DND-41 (cell line): ENCODE measurements around the gene LETM1.

Source experiments
- ATAC-seq: fragments of 200-7000 bp; cut with Tn5 transposase; 3 replicates; pipeline ENCODE4 v1.9.1; 2021; ENCODE audit warnings: low read depth; ENCODE audit not compliant: insufficient read depth
- DNase-seq: peaks from one replicate; pipeline ENCODE4 v3.0.0-alpha.2; 2020
- H2AFZ ChIP-seq: 2 replicates; pipeline ENCODE4 v1.6.0; 2012; ENCODE audit warnings: low read depth, low read length
- H3K27ac ChIP-seq: 2 replicates; pipeline ENCODE4 v1.5.1; 2012; ENCODE audit warnings: low read length, inconsistent platforms
- H3K27me3 ChIP-seq: fragments of 200-600 bp; sonication (generic); 2 replicates; pipeline ENCODE4 v1.6.0; 2012; ENCODE audit warnings: low read length, mild to moderate bottlenecking, inconsistent platforms; ENCODE audit not compliant: insufficient read depth, poor library complexity
- H3K36me3 ChIP-seq: 2 replicates; pipeline ENCODE4 v1.5.1; 2012; ENCODE audit warnings: low read length, inconsistent platforms; ENCODE audit not compliant: insufficient read depth
- H3K4me1 ChIP-seq: 2 replicates; pipeline ENCODE4 v1.5.1; 2012; ENCODE audit warnings: mild to moderate bottlenecking, low read length; ENCODE audit not compliant: insufficient read depth
- H3K4me2 ChIP-seq: 2 replicates; pipeline ENCODE4 v1.6.0; 2012; ENCODE audit warnings: mild to moderate bottlenecking, moderate library complexity, low read length, inconsistent platforms; ENCODE audit not compliant: insufficient read depth
- H3K4me3 ChIP-seq, 2 experiments: fragments of 200-600 bp in 1 of 2; shearing (Covaris generic) in 1 of 2; 2 replicates each; pipeline ENCODE4 v1.5.1; 2012 to 2016; ENCODE audit warnings: inconsistent platforms in 2 of 2, low read length in 2 of 2, mild to moderate bottlenecking in 2 of 2, low read depth in 1 of 2, moderate library complexity in 1 of 2
- H3K79me2 ChIP-seq: 2 replicates; pipeline ENCODE4 v1.6.0; 2012; ENCODE audit warnings: low read length, inconsistent platforms; ENCODE audit not compliant: insufficient read depth
- H3K9ac ChIP-seq: 2 replicates; pipeline ENCODE4 v1.6.0; 2012; ENCODE audit warnings: low read depth, mild to moderate bottlenecking, inconsistent platforms, low read length, moderate library complexity
- H3K9me3 ChIP-seq: 2 replicates; pipeline ENCODE4 v1.5.1; 2012; ENCODE audit warnings: low read length, moderate library complexity, mild to moderate bottlenecking, inconsistent platforms; ENCODE audit not compliant: insufficient read depth, severe bottlenecking
- H4K20me1 ChIP-seq: 2 replicates; pipeline ENCODE4 v1.6.0; 2012; ENCODE audit warnings: low read length; ENCODE audit not compliant: insufficient read depth
- EZH2 ChIP-seq: IDR thresholded peaks from 3 replicates; pipeline ENCODE4 v1.6.1; 2012; ENCODE audit warnings: borderline replicate concordance, low read depth, mild to moderate bottlenecking, moderate library complexity, low read length, inconsistent platforms; ENCODE audit not compliant: severe bottlenecking
- TF ChIP-seq, protein P1 (sequence below): IDR thresholded peaks from 2 replicates; pipeline ENCODE4 v1.5.1; 2012; ENCODE audit warnings: borderline replicate concordance, low read length, moderate library complexity, mild to moderate bottlenecking; ENCODE audit not compliant: poor library complexity, severe bottlenecking; ENCODE audit errors: extremely low read depth

LETM1 gene

DNA sequence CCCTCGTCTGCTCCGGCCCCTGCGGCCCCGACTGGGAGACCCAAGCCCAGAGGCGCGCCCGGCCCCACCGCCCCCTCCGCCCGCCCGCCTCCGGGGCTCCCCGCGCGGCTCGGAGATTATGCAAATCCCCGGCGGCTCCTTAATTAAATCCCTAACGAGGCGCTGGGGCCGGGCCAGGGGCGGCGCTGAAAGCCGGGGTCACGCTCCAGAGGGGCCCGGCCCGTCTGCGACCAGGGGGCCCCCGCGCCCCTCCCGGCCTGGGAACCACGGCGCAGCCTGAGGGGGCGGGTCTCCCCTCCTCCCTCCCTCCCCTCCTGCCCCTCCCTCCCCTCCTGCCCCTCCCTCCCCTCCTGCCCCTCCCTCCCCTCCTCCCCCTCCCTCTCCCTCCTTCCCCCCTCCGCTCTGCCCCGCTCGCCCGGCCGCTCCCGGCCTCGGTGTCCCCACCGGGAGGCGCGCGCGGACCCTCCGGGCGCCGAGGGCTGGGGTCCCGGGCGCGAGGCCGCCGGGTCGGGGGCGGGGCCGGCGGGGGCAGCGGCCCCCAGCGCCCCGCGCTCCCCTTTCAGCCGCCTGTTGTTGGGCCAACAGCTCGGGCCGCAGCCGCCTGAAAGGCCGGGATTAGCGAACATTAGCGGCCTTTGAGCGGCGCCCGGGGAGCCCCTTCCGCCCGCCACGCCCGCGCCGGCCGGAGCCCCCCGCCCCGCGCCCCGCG is 88.7 kb downstream of the LETM1 start:
- H3K4me1 ChIP-seq = no peaks in the 10 kb centered on the region
- H4K20me1 ChIP-seq = no peaks in the 10 kb centered on the region; the same call in 1 of the 2 replicates
- no peak overlapping the region for H3K27ac ChIP-seq
- no peak overlapping the region for H3K4me2 ChIP-seq
- no peaks in the 10 kb centered on the region for H3K36me3 ChIP-seq
- H3K9me3 ChIP-seq = no peaks in the 10 kb centered on the region
- H3K79me2 ChIP-seq = no peaks in the 10 kb centered on the region
- ATAC-seq (no peak), DNase-seq (no peak)
- no peak overlapping the region for H3K4me3 ChIP-seq
- no peak for TF ChIP-seq EZH2
- TF ChIP-seq, protein P1, sequence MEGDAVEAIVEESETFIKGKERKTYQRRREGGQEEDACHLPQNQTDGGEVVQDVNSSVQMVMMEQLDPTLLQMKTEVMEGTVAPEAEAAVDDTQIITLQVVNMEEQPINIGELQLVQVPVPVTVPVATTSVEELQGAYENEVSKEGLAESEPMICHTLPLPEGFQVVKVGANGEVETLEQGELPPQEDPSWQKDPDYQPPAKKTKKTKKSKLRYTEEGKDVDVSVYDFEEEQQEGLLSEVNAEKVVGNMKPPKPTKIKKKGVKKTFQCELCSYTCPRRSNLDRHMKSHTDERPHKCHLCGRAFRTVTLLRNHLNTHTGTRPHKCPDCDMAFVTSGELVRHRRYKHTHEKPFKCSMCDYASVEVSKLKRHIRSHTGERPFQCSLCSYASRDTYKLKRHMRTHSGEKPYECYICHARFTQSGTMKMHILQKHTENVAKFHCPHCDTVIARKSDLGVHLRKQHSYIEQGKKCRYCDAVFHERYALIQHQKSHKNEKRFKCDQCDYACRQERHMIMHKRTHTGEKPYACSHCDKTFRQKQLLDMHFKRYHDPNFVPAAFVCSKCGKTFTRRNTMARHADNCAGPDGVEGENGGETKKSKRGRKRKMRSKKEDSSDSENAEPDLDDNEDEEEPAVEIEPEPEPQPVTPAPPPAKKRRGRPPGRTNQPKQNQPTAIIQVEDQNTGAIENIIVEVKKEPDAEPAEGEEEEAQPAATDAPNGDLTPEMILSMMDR = no peak
- H2AFZ ChIP-seq = no peak overlapping the region
- H3K9ac ChIP-seq = no peak overlapping the region
- no peaks in the 10 kb centered on the region for H3K27me3 ChIP-seq

DNA sequence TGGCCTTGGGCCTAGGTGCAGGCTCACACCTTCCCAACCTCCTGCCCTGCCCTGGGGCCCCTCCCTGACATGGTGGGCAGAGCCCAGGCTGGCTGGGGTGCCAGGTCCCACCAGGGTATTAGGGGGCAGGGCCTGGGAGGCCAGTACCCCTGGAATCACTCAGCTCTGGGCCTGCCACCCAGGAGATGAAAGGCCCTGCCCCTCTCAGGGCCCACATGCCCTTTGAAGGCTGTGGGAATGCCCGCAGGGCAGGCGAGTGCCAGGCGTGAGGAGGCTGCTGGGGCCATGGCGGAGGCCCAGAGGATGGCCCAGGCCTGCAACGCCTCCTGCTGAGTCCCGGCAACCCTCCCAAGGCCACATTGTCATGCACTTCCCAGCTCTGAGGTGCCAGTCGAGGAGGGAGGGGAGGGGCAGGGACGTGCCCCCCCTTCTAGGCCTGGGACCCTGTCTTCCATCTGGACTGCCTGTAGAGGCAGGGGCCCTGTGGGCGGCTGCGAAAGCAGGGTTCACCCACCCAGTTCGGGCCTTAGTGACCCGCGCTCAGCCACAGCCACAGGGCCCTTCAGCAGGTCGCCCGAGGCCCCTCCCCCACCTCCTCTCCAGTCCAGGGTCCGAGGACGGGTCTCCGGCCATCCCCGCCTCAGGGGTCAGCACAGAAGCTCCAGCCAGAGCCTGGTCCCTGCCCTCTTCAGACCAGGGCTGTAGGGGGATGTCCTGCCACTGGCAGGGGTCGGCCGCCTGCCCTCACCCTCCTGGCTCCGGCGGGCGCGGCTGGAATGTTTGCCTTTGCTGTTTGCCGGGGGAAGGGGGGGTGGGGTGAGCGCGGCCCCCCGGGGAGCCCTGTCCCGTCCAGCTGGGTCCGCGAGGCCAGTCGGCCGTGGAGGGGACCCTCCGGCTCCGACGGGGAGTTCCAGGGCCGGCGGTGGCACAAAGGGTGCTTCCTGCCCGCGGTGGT is 89.6 kb downstream of the LETM1 start:
- Histone ChIP-seq H3K36me3 (no peaks in the 10 kb centered on the region), H3K9ac (no peak overlapping the region), H3K27me3 (no peaks in the 10 kb centered on the region), H3K4me2 (no peak overlapping the region), H3K4me3 (no peak overlapping the region), H3K4me1 (no peaks in the 10 kb centered on the region), H3K27ac (no peak overlapping the region), H2AFZ (no peak overlapping the region), H3K79me2 (no peaks in the 10 kb centered on the region), H4K20me1 (peaks cover 3% of the 10 kb centered on the region; the same call in 1 of the 2 replicates), H3K9me3 (no peaks in the 10 kb centered on the region)
- ATAC-seq (0 out of 3 replicates have a peak, but pooled peaks have one; percentile 11), DNase-seq (no peak)
- no peak for TF ChIP-seq EZH2
- TF ChIP-seq, protein P1 = no peak

DNA sequence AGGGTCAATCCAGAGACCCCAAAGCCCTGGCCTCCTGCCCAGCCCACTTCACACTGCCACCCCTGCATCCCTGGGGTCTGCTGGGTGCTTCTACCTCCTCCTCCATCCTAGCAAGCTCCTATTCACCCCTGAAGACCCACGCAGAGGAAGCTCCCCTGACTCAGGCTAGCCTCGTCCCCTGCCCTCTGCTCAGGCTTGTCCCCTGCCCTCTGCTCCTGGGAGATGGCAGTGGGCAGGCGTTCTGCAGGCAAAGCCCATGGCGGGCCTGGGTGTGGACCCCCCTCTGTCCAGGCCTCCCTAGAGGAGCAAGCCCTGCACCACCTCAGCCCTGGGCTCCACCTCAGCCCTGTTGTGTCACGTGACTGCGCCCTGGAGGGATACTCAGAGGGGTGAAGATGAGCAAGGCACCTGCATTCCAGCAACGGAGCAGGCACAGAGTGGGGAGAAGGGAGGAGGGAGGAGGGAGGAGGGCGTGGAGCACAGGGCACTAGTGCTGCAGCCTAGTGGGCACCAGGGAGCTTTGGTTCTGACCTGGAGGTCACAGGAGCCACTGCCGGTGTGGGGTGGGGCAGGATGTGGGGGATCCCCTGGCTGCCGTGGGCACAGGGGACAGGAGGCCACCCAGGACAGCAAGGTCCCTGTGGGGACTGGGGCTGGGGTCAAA is 90.4 kb downstream of the LETM1 start:
- Histone ChIP-seq H3K36me3 (no peaks in the 10 kb centered on the region), H3K4me1 (no peaks in the 10 kb centered on the region), H3K9me3 (no peaks in the 10 kb centered on the region), H3K9ac (no peak overlapping the region), H3K27me3 (no peaks in the 10 kb centered on the region), H2AFZ (no peak overlapping the region), H3K27ac (no peak overlapping the region), H3K4me2 (no peak overlapping the region), H4K20me1 (peaks cover 3% of the 10 kb centered on the region; the same call in 1 of the 2 replicates), H3K4me3 (no peak overlapping the region), H3K79me2 (no peaks in the 10 kb centered on the region)
- ATAC-seq (peak; percentile 10; the same call in 1 of the 3 replicates), DNase-seq (no peak)
- TF ChIP-seq, protein P1 = no peak
- no peak for TF ChIP-seq EZH2
